H1 (cell line): Measurements from ENCODE around the gene PLXDC2. TPM values are rescaled to one million over a fixed set of nuclear protein-coding genes. Genes with fewer than 3 reads are reported as not detected.

Source experiments
- CTCF ChIA-PET: fragments of 300-600 bp; sonication (Branson Sonifier 250); formaldehyde crosslinking; loops from one replicate; lab custom pipeline; 2021; ENCODE audit not compliant: partially characterized antibody; lab: Charles Lee
- POLR2A ChIA-PET: fragments of 300-600 bp; sonication (Branson Sonifier 250); formaldehyde crosslinking; loops from one replicate; lab custom pipeline; 2021; ENCODE audit warnings: inconsistent platforms; ENCODE audit not compliant: partially characterized antibody; lab: Charles Lee
- DNase-seq, 2 experiments: peaks; one replicate each; pipeline versions ENCODE4 v3.0.0 to v3.0.0-alpha.2; 2010 to 2022; ENCODE audit warnings: low spot score in 2 of 2, low read depth in 1 of 2, mixed read lengths in 1 of 2
- FAIRE-seq: peaks from 2 replicates; lab custom pipeline; 2011; peaks lifted over from hg19 to GRCh38; lab: Jason Lieb, UNC
- H2AFZ ChIP-seq: 2 replicates; pipeline ENCODE4 v1.8.1; 2012; ENCODE audit warnings: low read length, inconsistent platforms
- H2AK5ac ChIP-seq: 2 replicates; pipeline ENCODE4 v1.6.1; 2013; ENCODE audit warnings: low read depth, low read length
- H2BK120ac ChIP-seq: replicated peaks from 2 replicates; pipeline ENCODE3; 2013; ENCODE audit warnings: low read depth, low read length, inconsistent platforms
- H2BK12ac ChIP-seq: 2 replicates; pipeline ENCODE4 v1.6.1; 2013; ENCODE audit warnings: low read depth, low read length
- H2BK15ac ChIP-seq: 2 replicates; pipeline ENCODE4 v1.6.1; 2013; ENCODE audit warnings: low read length
- H2BK20ac ChIP-seq: 2 replicates; pipeline ENCODE4 v1.6.1; 2013; ENCODE audit warnings: low read length
- H2BK5ac ChIP-seq: 2 replicates; pipeline ENCODE4 v1.6.1; 2013; ENCODE audit warnings: low read depth, low read length
- H3K14ac ChIP-seq: 2 replicates; pipeline ENCODE4 v1.6.1; 2013; ENCODE audit warnings: inconsistent platforms; ENCODE audit not compliant: insufficient read length
- H3K18ac ChIP-seq: 2 replicates; pipeline ENCODE4 v1.6.1; 2013; ENCODE audit warnings: low read length; ENCODE audit errors: extremely low read depth
- H3K23ac ChIP-seq: 2 replicates; pipeline ENCODE4 v1.6.1; 2013; ENCODE audit warnings: inconsistent platforms; ENCODE audit not compliant: insufficient read length
- H3K23me2 ChIP-seq: 2 replicates; pipeline ENCODE4 v1.6.1; 2013; ENCODE audit warnings: low read depth, low read length
- H3K27ac ChIP-seq: 2 replicates; pipeline ENCODE4 v1.6.1; 2011; ENCODE audit warnings: low read depth, low read length, inconsistent platforms
- H3K27me3 ChIP-seq, 4 experiments: replicated peaks in 1 of 4; 1 replicate in 1 of 4; 2 replicates in 3 of 4; pipeline versions ENCODE4 v1.6.1 to v1.8.1; 2011 to 2013; ENCODE audit warnings: low read length in 3 of 4, mild to moderate bottlenecking in 3 of 4, inconsistent platforms in 2 of 4, mixed read lengths in 2 of 4, moderate library complexity in 1 of 4; ENCODE audit not compliant: control insufficient read depth in 3 of 4, insufficient read depth in 3 of 4; ENCODE audit errors: extremely low read depth in 1 of 4
- H3K36me3 ChIP-seq, 4 experiments: 2 replicates each; pipeline versions ENCODE4 v1.6.1 to v1.8.1; 2011 to 2013; ENCODE audit warnings: mild to moderate bottlenecking in 4 of 4, low read length in 3 of 4, moderate library complexity in 2 of 4, control low read depth in 1 of 4, inconsistent platforms in 1 of 4; ENCODE audit not compliant: insufficient read depth in 4 of 4, control insufficient read depth in 2 of 4
- H3K4ac ChIP-seq: replicated peaks from 2 replicates; pipeline ENCODE3; 2013; ENCODE audit warnings: low read length, low read depth, mixed read lengths, inconsistent platforms; ENCODE audit not compliant: insufficient read length
- H3K4me1 ChIP-seq, 4 experiments: replicated peaks in 1 of 4; 1 replicate in 1 of 4; 2 replicates in 3 of 4; pipeline versions ENCODE4 v1.6.1 to v1.8.1; 2011 to 2013; ENCODE audit warnings: low read length in 3 of 4, inconsistent platforms in 2 of 4, mixed read lengths in 1 of 4; ENCODE audit not compliant: insufficient read depth in 4 of 4, control insufficient read depth in 3 of 4
- H3K4me2 ChIP-seq, 2 experiments: 2 replicates each; pipeline versions ENCODE4 v1.6.1 to v1.8.1; 2011 to 2013; ENCODE audit warnings: low read depth in 2 of 2, low read length in 2 of 2, control low read depth in 1 of 2, inconsistent platforms in 1 of 2, mild to moderate bottlenecking in 1 of 2; ENCODE audit not compliant: insufficient read depth in 1 of 2
- H3K4me3 ChIP-seq, 4 experiments: fragments of 200-600, 300-600 bp in 1 of 4; sonication (generic), shearing (Covaris generic), sonication (Bioruptor Twin) in 1 of 4; 2 replicates each; pipeline versions ENCODE4 v1.5.1 to v1.8.1; 2011 to 2016; ENCODE audit warnings: low read length in 4 of 4, low read depth in 3 of 4, control low read depth in 2 of 4, inconsistent platforms in 2 of 4, mild to moderate bottlenecking in 2 of 4, mixed read lengths in 1 of 4, moderate library complexity in 1 of 4; ENCODE audit not compliant: insufficient read depth in 2 of 4; ENCODE audit errors: extremely low read depth in 1 of 4
- H3K56ac ChIP-seq: replicated peaks from 2 replicates; pipeline ENCODE3; 2013; ENCODE audit warnings: low read depth, mild to moderate bottlenecking, mixed read lengths, low read length, inconsistent platforms; ENCODE audit not compliant: insufficient read length
- H3K79me1 ChIP-seq: 2 replicates; pipeline ENCODE4 v1.6.1; 2013; ENCODE audit warnings: low read depth, low read length, control low read depth
- H3K79me2 ChIP-seq, 2 experiments: 2 replicates each; pipeline versions ENCODE4 v1.6.1 to v1.8.1; 2012 to 2013; ENCODE audit warnings: low read length in 2 of 2, mild to moderate bottlenecking in 2 of 2, inconsistent platforms in 1 of 2; ENCODE audit not compliant: insufficient read depth in 2 of 2, control insufficient read depth in 1 of 2
- H3K9ac ChIP-seq, 4 experiments: replicated peaks in 1 of 4; 1 replicate in 1 of 4; 2 replicates in 3 of 4; pipeline versions ENCODE4 v1.6.1 to v1.8.1; 2011 to 2013; ENCODE audit warnings: low read depth in 3 of 4, low read length in 3 of 4, control low read depth in 2 of 4, mild to moderate bottlenecking in 2 of 4, moderate library complexity in 2 of 4, inconsistent platforms in 1 of 4; ENCODE audit errors: extremely low read depth in 1 of 4
- H3K9me3 ChIP-seq, 2 experiments: 2 replicates each; pipeline versions ENCODE4 v1.6.1 to v1.8.1; 2012 to 2013; ENCODE audit warnings: mild to moderate bottlenecking in 2 of 2, moderate library complexity in 2 of 2, control low read depth in 1 of 2, inconsistent platforms in 1 of 2, low read depth in 1 of 2, low read length in 1 of 2, mixed read lengths in 1 of 2; ENCODE audit not compliant: insufficient read depth in 2 of 2
- H4K20me1 ChIP-seq, 2 experiments: replicated peaks in 1 of 2; 2 replicates each; pipeline versions ENCODE3 to v1.8.1; 2011 to 2013; ENCODE audit warnings: inconsistent platforms in 2 of 2, low read length in 2 of 2, mild to moderate bottlenecking in 1 of 2; ENCODE audit not compliant: insufficient read depth in 2 of 2, control insufficient read depth in 1 of 2
- H4K5ac ChIP-seq: 2 replicates; pipeline ENCODE4 v1.6.1; 2013; ENCODE audit warnings: low read length, low read depth, mixed read lengths, inconsistent platforms; ENCODE audit not compliant: insufficient read length
- H4K8ac ChIP-seq: 2 replicates; pipeline ENCODE4 v1.8.0; 2013; ENCODE audit warnings: mild to moderate bottlenecking, moderate library complexity, low read length, inconsistent platforms; ENCODE audit not compliant: insufficient read depth; ENCODE audit errors: extremely low read depth
- H4K91ac ChIP-seq: replicated peaks from 2 replicates; pipeline ENCODE3; 2013; ENCODE audit warnings: low read length, mixed read lengths, inconsistent platforms; ENCODE audit not compliant: insufficient read length
- WGBS, 2 experiments: shearing (Covaris generic) in 1 of 2; methylation state at CpG; one replicate each; pipeline versions ENCODE4 v1.1.6 to v1.1.7; 2013 to 2015; ENCODE audit warnings: low lambda C conversion rate in 2 of 2, mixed read lengths in 2 of 2, inconsistent platforms in 1 of 2, low coverage in 1 of 2, missing lambda C conversion rate in 1 of 2; ENCODE audit not compliant: insufficient replicate concordance in 2 of 2, insufficient coverage in 1 of 2, insufficient read length in 1 of 2; ENCODE audit errors: extremely low coverage in 1 of 2, missing lambda C conversion rate in 1 of 2; 5-methylcytosine and 5-hydroxymethylcytosine counted together
- polyA plus RNA-seq, 7 experiments: library from polyadenylated mRNA; depleted of rRNA in 3 of 7; stranded (reverse) in 5 of 7; unstranded in 2 of 7; fragments of >200 nt in 5 of 7; fragments of 200-250 nt in 2 of 7; gene quantifications; 1 replicate in 5 of 7; 2 replicates in 1 of 7; 4 replicates in 1 of 7; pipeline versions ENCODE4 v1.2.1 to v1.2.3, GENCODE V29; 2011 to 2013; ENCODE audit warnings: missing spikeins in 2 of 7, mixed read lengths in 2 of 7
- total RNA-seq: library from RNA; stranded (reverse); fragmentation: NEBNext Ultra II Directional; extraction: Animal tissue kit (Norgen Biotek cat#: 25700); gene quantifications from 2 replicates; pipeline ENCODE4 v1.2.1, GENCODE V29; 2021

Gene PLXDC2
- total and polyA plus RNA-seq, 2 of the 8 experiments (the other 6 are each of a cell fraction or from before 2014, with no cell fraction given): 23.0 to 40.5 TPM

GRCh38 chr10:20334559-20334958 lies 518.3 kb downstream of the PLXDC2 start:
- Histone ChIP-seq H3K36me3 (0 out of 8 replicates have a peak, but pooled peaks cover 0 to 3% (median 0%) of the 10 kb centered on the region in 4 experiments), H3K9me3 (peaks cover 12 to 14% of the 10 kb centered on the region in 2 experiments), H3K18ac (no peak overlapping the region), H3K4me3 (no peak overlapping the region), H2BK20ac (no peak overlapping the region), H2AK5ac (no peak overlapping the region), H2BK15ac (no peak overlapping the region), H4K8ac (no peak overlapping the region), H2BK5ac (no peak overlapping the region), H3K56ac (no peak overlapping the region), H4K20me1 (no peaks in the 10 kb centered on the region), H2AFZ (no peak overlapping the region), H3K79me1 (no peaks in the 10 kb centered on the region), H3K4ac (no peak overlapping the region), H4K91ac (no peak overlapping the region), H2BK12ac (no peak overlapping the region), H4K5ac (no peak overlapping the region), H3K79me2 (no peaks in the 10 kb centered on the region), H3K4me2 (no peak overlapping the region), H3K14ac (no peak overlapping the region), H3K27me3 (no peaks in the 10 kb centered on the region), H2BK120ac (no peak overlapping the region), H3K9ac (no peak overlapping the region), H3K23ac (no peak overlapping the region), H3K4me1 (no peaks in the 10 kb centered on the region), H3K27ac (no peak overlapping the region), H3K23me2 (no peaks in the 10 kb centered on the region)
- ChIA-PET POLR2A (no interaction called here), CTCF (no interaction called here)
- DNase-seq: no peak
- no peak for FAIRE-seq
- 86% methylated on average over 3 of the region's 3 CpGs; no CpG with 5 or more reads in 1 of the 2 experiments for WGBS, 2 experiments
